Endothelial cell of umbilical vein (primary cell): Measurements from ENCODE around the gene CD81. TPM values are rescaled to one million over a fixed set of nuclear protein-coding genes. Genes with fewer than 3 reads are reported as not detected.

ENCODE experiments used
- BruUV-seq: library from RNA; stranded (reverse); fragments of 400-500 nt; replicated peaks from 2 replicates; lab custom pipeline; 2021; lab: Mats Ljungman, UMichigan
- CTCF ChIA-PET: fragments of 300-600, 350-600 bp; sonication (Branson Sonifier 250); formaldehyde crosslinking; loops from one replicate; lab custom pipeline; 2021; ENCODE audit warnings: antibody characterized with exemption, inconsistent platforms; lab: Charles Lee
- POLR2A ChIA-PET: fragments of 300-600, 350-600 bp; sonication (Branson Sonifier 250); formaldehyde crosslinking; loops from one replicate; lab custom pipeline; 2021; ENCODE audit warnings: antibody characterized with exemption, inconsistent platforms; lab: Charles Lee
- DNase-seq: peaks from one replicate; pipeline ENCODE4 v3.0.0-alpha.2; 2011; ENCODE audit warnings: low read depth, low spot score
- FAIRE-seq: peaks from 2 replicates; lab custom pipeline; 2011; peaks lifted over from hg19 to GRCh38; lab: Jason Lieb, UNC
- H2AFZ ChIP-seq: 2 replicates; pipeline ENCODE4 v1.6.0; 2012; ENCODE audit warnings: low read depth, low read length, control low read depth, inconsistent platforms
- H3K27ac ChIP-seq: 2 replicates; pipeline ENCODE4 v1.5.1; 2011; ENCODE audit warnings: low read depth, mild to moderate bottlenecking, control low read depth, low read length, moderate library complexity; ENCODE audit not compliant: insufficient read depth
- H3K27me3 ChIP-seq, 2 experiments: 2 replicates each; pipeline versions ENCODE4 v1.6.0 to v1.6.1; 2011; ENCODE audit warnings: low read length in 2 of 2, mixed read lengths in 1 of 2; ENCODE audit not compliant: control insufficient read depth in 2 of 2, insufficient read depth in 2 of 2
- H3K36me3 ChIP-seq, 2 experiments: 2 replicates in 1 of 2; 3 replicates in 1 of 2; pipeline ENCODE4 v1.5.1; 2011; ENCODE audit warnings: low read length in 2 of 2, mild to moderate bottlenecking in 1 of 2, moderate library complexity in 1 of 2; ENCODE audit not compliant: control insufficient read depth in 2 of 2, insufficient read depth in 2 of 2; ENCODE audit errors: extremely low read depth in 1 of 2
- H3K4me1 ChIP-seq: 3 replicates; pipeline ENCODE4 v1.5.1; 2011; ENCODE audit warnings: mild to moderate bottlenecking, low read length; ENCODE audit not compliant: control insufficient read depth, insufficient read depth; ENCODE audit errors: extremely low read depth
- H3K4me2 ChIP-seq: 2 replicates; pipeline ENCODE4 v1.6.1; 2011; ENCODE audit warnings: low read length, control low read depth, mixed read lengths; ENCODE audit not compliant: insufficient read depth
- H3K4me3 ChIP-seq, 3 experiments: fragments of 200-600 bp in 1 of 3; sonication (generic), shearing (Covaris generic) in 1 of 3; replicated peaks in 1 of 3; 2 replicates each; pipeline ENCODE4 v1.5.1; 2011 to 2016; ENCODE audit warnings: control low read depth in 3 of 3, low read length in 3 of 3, mild to moderate bottlenecking in 2 of 3, inconsistent platforms in 1 of 3, low read depth in 1 of 3, moderate library complexity in 1 of 3; ENCODE audit not compliant: insufficient read depth in 1 of 3
- H3K79me2 ChIP-seq: 2 replicates; pipeline ENCODE4 v1.6.0; 2012; ENCODE audit warnings: low read length, inconsistent platforms; ENCODE audit not compliant: control insufficient read depth, insufficient read depth
- H3K9ac ChIP-seq: replicated peaks from 2 replicates; pipeline ENCODE3; 2011; ENCODE audit warnings: low read length, control low read depth; ENCODE audit not compliant: insufficient read depth; ENCODE audit errors: extremely low read depth
- H3K9me1 ChIP-seq: replicated peaks from 3 replicates; pipeline ENCODE4 v1.6.0; 2011; ENCODE audit warnings: mild to moderate bottlenecking, low read length; ENCODE audit not compliant: control insufficient read depth, insufficient read depth; ENCODE audit errors: extremely low read depth
- H3K9me3 ChIP-seq: replicated peaks from 2 replicates; pipeline ENCODE4 v1.5.1; 2012; ENCODE audit warnings: low read length, inconsistent platforms; ENCODE audit not compliant: control insufficient read depth, insufficient read depth
- H4K20me1 ChIP-seq: replicated peaks from 2 replicates; pipeline ENCODE3; 2011; ENCODE audit warnings: mild to moderate bottlenecking, low read length; ENCODE audit not compliant: control insufficient read depth, insufficient read depth; ENCODE audit errors: extremely low read depth
- CTCF ChIP-seq, 2 donors: IDR thresholded peaks; 1 replicate in 1 of 2; 2 replicates in 1 of 2; pipeline ENCODE4 v1.5.1; 2011; ENCODE audit warnings: low read length in 2 of 2, mild to moderate bottlenecking in 2 of 2, moderate library complexity in 2 of 2, control low read depth in 1 of 2, inconsistent platforms in 1 of 2, low read depth in 1 of 2; ENCODE audit not compliant: insufficient read depth in 1 of 2; ENCODE audit errors: extremely low read depth in 1 of 2
- EZH2 ChIP-seq: IDR thresholded peaks from 2 replicates; pipeline ENCODE4 v1.6.1; 2012; ENCODE audit warnings: borderline replicate concordance, low read depth, mild to moderate bottlenecking, moderate library complexity, low read length, inconsistent platforms; ENCODE audit not compliant: severe bottlenecking
- FOS ChIP-seq: IDR thresholded peaks from 2 replicates; pipeline ENCODE4 v1.6.1; 2011; ENCODE audit warnings: mild to moderate bottlenecking, low read length, moderate library complexity, borderline replicate concordance; ENCODE audit not compliant: insufficient read depth
- GATA2 ChIP-seq: IDR thresholded peaks from 2 replicates; pipeline ENCODE4 v1.7.0; 2011; ENCODE audit warnings: low read depth, mild to moderate bottlenecking, moderate library complexity, mixed read lengths, low read length; ENCODE audit not compliant: insufficient read length, insufficient read depth
- JUN ChIP-seq: IDR thresholded peaks from 2 replicates; pipeline ENCODE4 v1.6.1; 2011; ENCODE audit warnings: borderline replicate concordance, low read depth; ENCODE audit not compliant: insufficient read length, insufficient read depth
- MAX ChIP-seq: IDR thresholded peaks from 2 replicates; pipeline ENCODE4 v1.6.1; 2011; ENCODE audit not compliant: insufficient read depth, insufficient read length
- MYC ChIP-seq: IDR thresholded peaks from one replicate; pipeline ENCODE4 v1.6.1; 2011; ENCODE audit warnings: mild to moderate bottlenecking, low read depth, low read length
- POLR2A ChIP-seq: IDR thresholded peaks from 2 replicates; pipeline ENCODE4 v1.6.1; 2012; ENCODE audit warnings: low read depth, mild to moderate bottlenecking, control low read depth, low read length
- POLR2AphosphoS5 ChIP-seq: IDR thresholded peaks from 2 replicates; pipeline ENCODE4 v1.6.1; 2012; ENCODE audit warnings: low read depth, mild to moderate bottlenecking, control low read depth, low read length, moderate library complexity; ENCODE audit not compliant: insufficient read depth
- dilution Hi-C: fragments of 300-500 bp; cut with MboI; formaldehyde crosslinking; loops from one replicate; pipeline ENCODE4 v1.15.0; 2019; ENCODE audit warnings: low sequenced_read_pairs; ENCODE audit not compliant: extremely low pct_ligation_motif_present
- intact Hi-C: fragments of 100-400 bp; cut with micrococcal nuclease; formaldehyde crosslinking; loops from one replicate; pipeline ENCODE4 v1.10.0; 2022
- polyA plus RNA-seq, 4 experiments: library from polyadenylated mRNA; depleted of rRNA in 3 of 4; stranded (reverse) in 3 of 4; unstranded in 1 of 4; fragments of >200 nt; gene quantifications; 2 replicates each; pipeline versions ENCODE4 v1.2.1 to v1.2.3, GENCODE V29; 2011 to 2012; ENCODE audit warnings: missing spikeins in 1 of 4
- total RNA-seq: library from RNA; stranded (reverse); gene quantifications from 2 replicates; pipeline ENCODE4 v1.2.3, GENCODE V29; 2021

CD81 gene
- total and polyA plus RNA-seq, 2 donors (not counting 3 experiments of a cell fraction or from before 2014, with no cell fraction given), result 409 to 802 TPM

DNA sequence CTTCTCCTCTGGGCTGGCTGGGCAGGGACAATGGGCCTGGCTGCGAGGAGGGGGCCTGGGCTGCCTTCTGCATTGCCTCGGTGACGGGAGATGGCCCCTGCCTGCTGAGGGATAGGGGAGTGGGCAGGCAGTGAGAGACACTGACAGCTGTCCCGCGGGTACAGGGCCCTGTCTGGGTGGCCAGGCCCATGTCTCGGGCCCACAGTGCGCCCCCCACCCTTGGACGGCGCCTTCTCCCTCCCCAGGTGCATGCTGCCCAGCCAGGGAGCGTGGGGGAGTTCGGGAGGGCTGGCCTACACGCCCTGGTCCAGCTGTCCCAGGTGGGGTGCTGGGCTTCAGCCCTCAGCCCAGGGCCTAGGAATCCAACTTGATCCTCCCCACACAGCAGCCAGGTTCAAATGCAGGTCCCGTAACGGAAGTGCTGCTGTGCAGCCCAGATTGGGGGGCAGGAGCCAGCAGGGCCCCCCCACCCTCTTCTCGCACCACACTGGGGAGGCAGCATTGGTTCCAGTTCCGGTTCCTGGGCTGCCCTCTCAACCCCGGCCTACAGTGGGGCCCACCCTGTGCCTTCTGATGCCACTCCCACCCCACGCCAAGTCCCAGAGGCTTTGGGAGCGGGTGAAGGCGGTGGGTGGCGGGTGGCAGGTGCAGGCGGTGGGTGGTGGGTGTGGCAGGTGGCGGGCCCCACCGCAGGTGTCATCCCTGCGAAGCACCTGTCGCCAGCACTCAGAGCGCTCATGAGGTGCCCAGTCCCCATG, 16.2 kb downstream of the CD81 start:
- no peaks in the 10 kb centered on the region for H3K9me3 ChIP-seq
- no peaks in the 10 kb centered on the region for H3K4me1 ChIP-seq
- FAIRE-seq, result no peak
- DNase-seq, result no peak
- H3K79me2 ChIP-seq, result peaks cover 48% of the 10 kb centered on the region
- no peaks in the 10 kb centered on the region for H3K9me1 ChIP-seq
- no peak overlapping the region for H3K4me3 ChIP-seq
- intact Hi-C loops, result no loop called here
- H2AFZ ChIP-seq, result no peak overlapping the region
- BruUV-seq, result no TSS peak
- no peak overlapping the region for H3K27ac ChIP-seq
- TF ChIP-seq JUN, result no peak
- no peak for TF ChIP-seq MYC
- TF ChIP-seq MAX, result no peak
- TF ChIP-seq CTCF (IDR thresholded peaks at IDR 0.05; ENCODE audit: extremely low read depth in 1 of 2, insufficient read depth in 1 of 2, low read depth in 1 of 2, low read length in 2 of 2), result no peak
- no peak for TF ChIP-seq GATA2
- no peak for TF ChIP-seq POLR2A
- TF ChIP-seq POLR2AphosphoS5, result no peak
- no peak for TF ChIP-seq FOS
- no peak for TF ChIP-seq EZH2
- no peaks in the 10 kb centered on the region for H4K20me1 ChIP-seq
- H3K4me2 ChIP-seq, result no peak overlapping the region
- no peak overlapping the region for H3K9ac ChIP-seq
- POLR2A ChIA-PET, result no interaction called here
- CTCF ChIA-PET, result no interaction called here
- no peaks in the 10 kb centered on the region for H3K27me3 ChIP-seq
- H3K36me3 ChIP-seq, result peaks cover 7 to 44% of the 10 kb centered on the region in 2 experiments
- dilution Hi-C loops, result no loop called here
